Prostate gland (tissue), 2 donors: ENCODE results near the gene ASB13. TPM values are rescaled to one million over a fixed set of nuclear protein-coding genes. Genes with fewer than 3 reads are reported as not detected.

ENCODE experiments used
- DNase-seq: peaks from one replicate; pipeline ENCODE4 v3.0.0-alpha.2; 2019; ENCODE audit warnings: low spot score
- H3K27ac ChIP-seq, 2 donors: fragments of 200-600 bp; sonication (generic); 2 replicates each; pipeline ENCODE4 v1.5.1; 2017 to 2019
- H3K27me3 ChIP-seq: fragments of 200-600 bp; sonication (generic); replicated peaks from 2 replicates; pipeline ENCODE4 v1.5.1; 2019; ENCODE audit not compliant: insufficient read depth
- H3K36me3 ChIP-seq, 2 donors: fragments of 200-600 bp; sonication (generic); 1 replicate in 1 of 2; 2 replicates in 1 of 2; pipeline versions ENCODE4 v1.5.1 to v1.8.1; 2017 to 2019
- H3K4me1 ChIP-seq: fragments of 200-600 bp; sonication (generic); replicated peaks from 2 replicates; pipeline ENCODE4 v1.5.1; 2019
- H3K4me3 ChIP-seq, 2 donors: fragments of 200-600 bp; sonication (generic); 2 replicates each; pipeline ENCODE4 v1.5.1; 2017 to 2019
- H3K9me3 ChIP-seq: fragments of 200-600 bp; sonication (generic); 2 replicates; pipeline ENCODE4 v1.5.1; 2017
- POLR2A ChIP-seq: fragments of 450-650 bp; IDR thresholded peaks from one replicate; pipeline ENCODE4 v1.6.1; 2016; ENCODE audit warnings: antibody characterized with exemption, mild to moderate bottlenecking
- POLR2AphosphoS5 ChIP-seq: sonication (generic); formaldehyde crosslinking; IDR thresholded peaks from one replicate; pipeline ENCODE4 v1.6.1; 2017; ENCODE audit warnings: antibody characterized with exemption
- WGBS: methylation state at CpG from one replicate; pipeline ENCODE4 v1.1.5; 2018; 5-methylcytosine and 5-hydroxymethylcytosine counted together
- intact Hi-C: fragments of 100-400 bp; cut with DNase I; formaldehyde crosslinking; loops from one replicate; pipeline ENCODE4 v1.14.2; 2022
- total RNA-seq, 2 donors: library from RNA; depleted of rRNA; stranded (reverse); fragments of >200 nt; gene quantifications; one replicate each; pipeline ENCODE4 v1.1.0, GENCODE V29; 2016
- TF ChIP-seq, protein P1 (sequence below), 4 experiments: fragments of 200-600 bp in 2 of 4; fragments of 450-650 bp in 2 of 4; sonication (generic) in 2 of 4; IDR thresholded peaks; 1 replicate in 3 of 4; 2 replicates in 1 of 4; pipeline ENCODE4 v1.5.1; 2016 to 2019; ENCODE audit warnings: antibody characterized with exemption in 4 of 4, mild to moderate bottlenecking in 2 of 4, moderate library complexity in 2 of 4

The ASB13 gene
- total RNA-seq, 2 donors from 2014 or later: 16.6 to 24.5 TPM

DNA sequence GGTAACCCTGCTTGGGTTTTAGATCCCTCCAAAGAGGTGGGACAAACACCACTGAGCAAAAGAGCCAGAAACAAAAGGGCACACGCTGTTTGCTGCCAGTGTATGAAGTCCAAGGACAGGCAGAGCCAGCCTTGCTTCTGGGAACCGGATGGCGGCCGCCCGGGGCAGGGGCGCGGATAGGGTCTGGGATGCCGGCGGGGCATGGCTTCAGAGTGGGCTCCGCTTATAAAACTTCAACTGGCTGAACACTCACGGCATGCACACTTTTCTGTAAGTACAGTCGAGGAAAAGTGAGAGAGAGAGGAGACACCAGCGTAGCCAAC lies 62.6 kb downstream of the ASB13 start:
- TF ChIP-seq POLR2A (no peak), POLR2AphosphoS5 (no peak)
- TF ChIP-seq, protein P1, sequence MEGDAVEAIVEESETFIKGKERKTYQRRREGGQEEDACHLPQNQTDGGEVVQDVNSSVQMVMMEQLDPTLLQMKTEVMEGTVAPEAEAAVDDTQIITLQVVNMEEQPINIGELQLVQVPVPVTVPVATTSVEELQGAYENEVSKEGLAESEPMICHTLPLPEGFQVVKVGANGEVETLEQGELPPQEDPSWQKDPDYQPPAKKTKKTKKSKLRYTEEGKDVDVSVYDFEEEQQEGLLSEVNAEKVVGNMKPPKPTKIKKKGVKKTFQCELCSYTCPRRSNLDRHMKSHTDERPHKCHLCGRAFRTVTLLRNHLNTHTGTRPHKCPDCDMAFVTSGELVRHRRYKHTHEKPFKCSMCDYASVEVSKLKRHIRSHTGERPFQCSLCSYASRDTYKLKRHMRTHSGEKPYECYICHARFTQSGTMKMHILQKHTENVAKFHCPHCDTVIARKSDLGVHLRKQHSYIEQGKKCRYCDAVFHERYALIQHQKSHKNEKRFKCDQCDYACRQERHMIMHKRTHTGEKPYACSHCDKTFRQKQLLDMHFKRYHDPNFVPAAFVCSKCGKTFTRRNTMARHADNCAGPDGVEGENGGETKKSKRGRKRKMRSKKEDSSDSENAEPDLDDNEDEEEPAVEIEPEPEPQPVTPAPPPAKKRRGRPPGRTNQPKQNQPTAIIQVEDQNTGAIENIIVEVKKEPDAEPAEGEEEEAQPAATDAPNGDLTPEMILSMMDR (IDR thresholded peaks at IDR 0.05): no peak
- Histone ChIP-seq H3K27me3 (no peaks in the 10 kb centered on the region), H3K4me3 (no peak overlapping the region), H3K27ac (no peak overlapping the region), H3K36me3 (no peaks in the 10 kb centered on the region), H3K9me3 (no peaks in the 10 kb centered on the region), H3K4me1 (no peaks in the 10 kb centered on the region)
- intact Hi-C loops: no loop called here
- no peak for DNase-seq
- 96% methylated on average over 13 of the region's 13 CpGs for WGBS

DNA sequence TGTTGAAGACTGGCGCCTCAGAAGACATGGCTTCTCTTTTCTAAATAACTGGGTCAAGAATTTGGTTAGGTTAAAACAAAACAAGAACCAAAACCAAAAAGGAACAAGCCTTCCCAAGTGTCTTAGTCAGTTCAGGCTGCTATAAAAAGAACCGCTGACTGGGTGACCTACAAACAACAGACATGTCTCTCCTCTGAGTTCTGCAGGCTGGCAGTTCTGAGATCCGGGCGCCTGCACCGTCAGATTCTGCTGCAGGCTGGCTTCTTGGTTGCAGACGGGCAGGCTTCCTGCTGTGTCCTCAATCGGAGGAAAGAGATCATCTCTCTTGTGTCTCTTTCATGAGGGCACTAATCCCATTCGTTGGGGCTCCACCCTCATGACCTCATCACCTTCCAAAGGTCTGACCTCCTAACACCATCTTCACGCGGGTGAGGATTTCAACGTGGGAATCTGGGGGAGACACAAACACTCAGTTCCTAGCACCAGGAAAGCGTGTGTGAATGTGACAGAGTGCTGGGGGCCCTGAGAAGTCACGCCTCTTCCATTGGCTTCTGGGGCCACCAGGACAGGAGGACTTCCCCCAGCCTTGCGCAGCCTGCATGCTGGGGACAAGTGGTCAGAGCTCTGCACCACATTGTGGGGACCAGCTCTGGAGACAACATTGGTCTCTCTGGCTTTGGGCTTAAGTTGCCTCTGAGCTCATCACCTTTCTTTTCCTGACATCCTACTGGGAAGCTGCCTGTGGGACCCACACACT lies 63.1 kb downstream of the ASB13 start:
- WGBS: 95% methylated on average over 14 of the region's 14 CpGs
- Histone ChIP-seq H3K27ac (no peak overlapping the region), H3K4me1 (no peaks in the 10 kb centered on the region), H3K4me3 (no peak overlapping the region), H3K36me3 (no peaks in the 10 kb centered on the region), H3K9me3 (no peaks in the 10 kb centered on the region), H3K27me3 (no peaks in the 10 kb centered on the region)
- intact Hi-C loops: no loop called here
- TF ChIP-seq POLR2A (no peak), POLR2AphosphoS5 (no peak)
- TF ChIP-seq, protein P1 (IDR thresholded peaks at IDR 0.05): no peak
- DNase-seq: no peak

GRCh38 chr10:5601826-5602495 lies 64.4 kb downstream of the ASB13 start:
- intact Hi-C loops: no loop called here
- WGBS: 74% methylated on average over 11 of the region's 11 CpGs
- Histone ChIP-seq H3K36me3 (no peaks in the 10 kb centered on the region), H3K4me3 (no peak overlapping the region), H3K9me3 (no peaks in the 10 kb centered on the region), H3K4me1 (no peaks in the 10 kb centered on the region), H3K27me3 (no peaks in the 10 kb centered on the region), H3K27ac (no peak overlapping the region)
- DNase-seq: no peak
- TF ChIP-seq, protein P1 (IDR thresholded peaks at IDR 0.05): no peak
- TF ChIP-seq POLR2A (no peak), POLR2AphosphoS5 (no peak)

DNA sequence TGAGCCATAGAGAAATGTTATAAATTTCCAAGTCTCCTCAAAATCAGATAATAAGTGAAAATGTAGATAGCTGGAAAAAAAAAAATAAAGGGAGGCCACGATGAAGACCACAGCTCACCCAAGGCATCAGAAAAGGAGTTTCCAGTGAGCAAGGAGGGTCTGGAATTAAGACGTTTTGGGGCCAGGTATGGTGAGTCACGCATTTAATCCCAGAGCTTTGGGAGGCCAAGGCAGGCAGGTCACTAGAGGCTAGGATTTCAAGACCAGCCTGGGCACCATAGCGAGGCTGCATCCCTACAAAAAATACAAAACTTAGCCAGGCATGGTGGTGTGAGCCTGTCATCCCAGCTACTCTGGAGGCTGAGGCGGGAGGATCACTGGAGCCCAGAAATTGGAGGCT lies 65.5 kb downstream of the ASB13 start:
- TF ChIP-seq, protein P1 (IDR thresholded peaks at IDR 0.05): no peak
- no peak for TF ChIP-seq POLR2A
- TF ChIP-seq POLR2AphosphoS5: no peak
- intact Hi-C loops: no loop called here
- DNase-seq: no peak

More for the DNA sequence above, 65.5 kb downstream of the ASB13 start:
- Histone ChIP-seq H3K27me3 (no peaks in the 10 kb centered on the region), H3K9me3 (no peaks in the 10 kb centered on the region), H3K27ac (no peak overlapping the region), H3K4me3 (no peak overlapping the region), H3K36me3 (no peaks in the 10 kb centered on the region), H3K4me1 (no peaks in the 10 kb centered on the region)
- 98% methylated on average over 5 of the region's 5 CpGs for WGBS
